H9 (cell line): ENCODE data around the gene FCHSD2. TPM values are rescaled to one million over a fixed set of nuclear protein-coding genes. Genes with fewer than 3 reads are reported as not detected.

ENCODE experiments used
- DNase-seq: peaks from one replicate; pipeline ENCODE4 v3.0.0-alpha.2; 2017
- H2AFZ ChIP-seq: one replicate; pipeline ENCODE4 v1.6.1; 2013; ENCODE audit warnings: mild to moderate bottlenecking, low read length, control low read depth, moderate library complexity
- H2AK5ac ChIP-seq: 2 replicates; pipeline ENCODE4 v1.6.1; 2013; ENCODE audit warnings: low read length, control low read depth, mixed read lengths; ENCODE audit not compliant: insufficient read length
- H2BK120ac ChIP-seq: one replicate; pipeline ENCODE4 v1.6.1; 2013; ENCODE audit warnings: low read depth, mild to moderate bottlenecking, low read length, control low read depth, inconsistent platforms; ENCODE audit not compliant: poor library complexity, severe bottlenecking
- H2BK12ac ChIP-seq: 2 replicates; pipeline ENCODE4 v1.6.1; 2013; ENCODE audit warnings: low read length, control low read depth, mixed read lengths, low read depth; ENCODE audit not compliant: insufficient read length
- H2BK15ac ChIP-seq: 2 replicates; pipeline ENCODE4 v1.6.1; 2013; ENCODE audit warnings: low read depth, low read length, control low read depth
- H2BK20ac ChIP-seq: one replicate; pipeline ENCODE4 v1.6.1; 2013; ENCODE audit warnings: low read depth, mild to moderate bottlenecking, low read length, control low read depth, inconsistent platforms; ENCODE audit not compliant: poor library complexity, severe bottlenecking
- H2BK5ac ChIP-seq: 2 replicates; pipeline ENCODE4 v1.6.1; 2013; ENCODE audit warnings: low read length, control low read depth, mixed read lengths; ENCODE audit not compliant: insufficient read length
- H3K14ac ChIP-seq: 2 replicates; pipeline ENCODE4 v1.6.1; 2013; ENCODE audit warnings: low read length, control low read depth; ENCODE audit not compliant: insufficient read depth
- H3K18ac ChIP-seq: 2 replicates; pipeline ENCODE4 v1.6.1; 2013; ENCODE audit warnings: low read depth, mild to moderate bottlenecking, mixed read lengths, low read length, control low read depth; ENCODE audit not compliant: insufficient read length
- H3K23ac ChIP-seq: 2 replicates; pipeline ENCODE4 v1.6.1; 2013; ENCODE audit warnings: low read length, control low read depth, mixed read lengths, low read depth; ENCODE audit not compliant: insufficient read length
- H3K23me2 ChIP-seq: 2 replicates; pipeline ENCODE4 v1.6.1; 2013; ENCODE audit warnings: low read depth, mild to moderate bottlenecking, mixed read lengths, low read length, control low read depth; ENCODE audit not compliant: insufficient read length, poor library complexity, severe bottlenecking
- H3K27ac ChIP-seq: 2 replicates; pipeline ENCODE4 v1.5.1; 2013; ENCODE audit warnings: low read length, control low read depth, mixed read lengths, low read depth; ENCODE audit not compliant: insufficient read length
- H3K27me3 ChIP-seq: 2 replicates; pipeline ENCODE4 v1.6.1; 2013; ENCODE audit warnings: low read length, control low read depth, inconsistent platforms; ENCODE audit not compliant: insufficient read depth
- H3K4ac ChIP-seq: 2 replicates; pipeline ENCODE4 v1.6.1; 2013; ENCODE audit warnings: low read depth, mild to moderate bottlenecking, control low read depth, inconsistent platforms, low read length, moderate library complexity
- H3K4me1 ChIP-seq: 2 replicates; pipeline ENCODE4 v1.6.1; 2013; ENCODE audit warnings: low read length, control low read depth, inconsistent platforms; ENCODE audit not compliant: insufficient read depth
- H3K4me2 ChIP-seq: 2 replicates; pipeline ENCODE4 v1.6.1; 2013; ENCODE audit warnings: low read length, control low read depth, mixed read lengths; ENCODE audit not compliant: insufficient read length, insufficient read depth
- H3K56ac ChIP-seq: 2 replicates; pipeline ENCODE4 v1.6.1; 2013; ENCODE audit warnings: low read depth, mild to moderate bottlenecking, mixed read lengths, low read length, control low read depth; ENCODE audit not compliant: insufficient read length
- H3K79me1 ChIP-seq: 2 replicates; pipeline ENCODE4 v1.6.1; 2013; ENCODE audit warnings: low read depth, mild to moderate bottlenecking, moderate library complexity, low read length, control low read depth, inconsistent platforms; ENCODE audit not compliant: insufficient read depth, poor library complexity, severe bottlenecking
- H3K79me2 ChIP-seq: 2 replicates; pipeline ENCODE4 v1.6.1; 2013; ENCODE audit warnings: low read length, control low read depth, inconsistent platforms; ENCODE audit not compliant: insufficient read depth
- H3K9ac ChIP-seq: 2 replicates; pipeline ENCODE4 v1.6.1; 2013; ENCODE audit warnings: low read length, control low read depth, mixed read lengths; ENCODE audit not compliant: insufficient read length; ENCODE audit errors: extremely low read depth
- H3K9me3 ChIP-seq: one replicate; pipeline ENCODE4 v1.6.1; 2013; ENCODE audit warnings: low read depth, low read length, inconsistent platforms; ENCODE audit not compliant: control insufficient read depth
- H3T11ph ChIP-seq: one replicate; pipeline ENCODE4 v1.6.1; 2013; ENCODE audit warnings: mild to moderate bottlenecking, low read length, control low read depth, inconsistent platforms
- H4K20me1 ChIP-seq: one replicate; pipeline ENCODE4 v1.6.1; 2013; ENCODE audit not compliant: control insufficient read depth, insufficient read length, insufficient read depth
- H4K5ac ChIP-seq: 2 replicates; pipeline ENCODE4 v1.6.1; 2013; ENCODE audit warnings: low read depth, mild to moderate bottlenecking, mixed read lengths, low read length, control low read depth; ENCODE audit not compliant: insufficient read length
- H4K8ac ChIP-seq: replicated peaks from 2 replicates; pipeline ENCODE4 v1.6.1; 2013; ENCODE audit warnings: low read length, control low read depth, mixed read lengths, low read depth; ENCODE audit not compliant: insufficient read length
- H4K91ac ChIP-seq: 2 replicates; pipeline ENCODE4 v1.6.1; 2013; ENCODE audit warnings: low read depth, mild to moderate bottlenecking, moderate library complexity, mixed read lengths, low read length, control low read depth; ENCODE audit not compliant: insufficient read length
- H3K27ac Mint-ChIP-seq, 3 experiments: 2 replicates in 2 of 3; 3 replicates in 1 of 3; pipeline ENCODE4 v1.8.0; 2020 to 2021; ENCODE audit warnings: mixed read lengths in 3 of 3, mild to moderate bottlenecking in 1 of 3, moderate library complexity in 1 of 3
- H3K27me3 Mint-ChIP-seq: 2 replicates; pipeline ENCODE4 v1.8.0; 2021; ENCODE audit warnings: low read depth, mild to moderate bottlenecking, moderate library complexity, mixed read lengths
- H3K36me3 Mint-ChIP-seq, 3 experiments: 2 replicates in 2 of 3; 3 replicates in 1 of 3; pipeline ENCODE4 v1.8.0; 2020 to 2021; ENCODE audit warnings: low read depth in 3 of 3, mixed read lengths in 3 of 3; ENCODE audit not compliant: insufficient read depth in 1 of 3
- H3K4me1 Mint-ChIP-seq, 2 experiments: 2 replicates each; pipeline ENCODE4 v1.8.0; 2020; ENCODE audit warnings: mixed read lengths in 2 of 2
- H3K4me3 Mint-ChIP-seq, 2 experiments: 2 replicates in 1 of 2; 3 replicates in 1 of 2; pipeline ENCODE4 v1.8.0; 2020 to 2021; ENCODE audit warnings: mild to moderate bottlenecking in 2 of 2, mixed read lengths in 2 of 2, moderate library complexity in 1 of 2
- H3K9me3 Mint-ChIP-seq, 2 experiments: 2 replicates in 1 of 2; 3 replicates in 1 of 2; pipeline ENCODE4 v1.8.0; 2020; ENCODE audit warnings: mild to moderate bottlenecking in 2 of 2, mixed read lengths in 2 of 2, moderate library complexity in 1 of 2
- CTCF ChIP-seq: fragments of 200-600 bp; sonication (generic); conservative IDR thresholded peaks from 3 replicates; pipeline ENCODE4 v1.8.0; 2021; ENCODE audit warnings: antibody characterized with exemption, mild to moderate bottlenecking
- total RNA-seq: library from RNA; stranded (reverse); gene quantifications from 2 replicates; pipeline ENCODE4 v1.2.1, GENCODE V29; 2021

Gene FCHSD2
- total RNA-seq, 1 experiment from 2014 or later, result 17.8 TPM

DNA sequence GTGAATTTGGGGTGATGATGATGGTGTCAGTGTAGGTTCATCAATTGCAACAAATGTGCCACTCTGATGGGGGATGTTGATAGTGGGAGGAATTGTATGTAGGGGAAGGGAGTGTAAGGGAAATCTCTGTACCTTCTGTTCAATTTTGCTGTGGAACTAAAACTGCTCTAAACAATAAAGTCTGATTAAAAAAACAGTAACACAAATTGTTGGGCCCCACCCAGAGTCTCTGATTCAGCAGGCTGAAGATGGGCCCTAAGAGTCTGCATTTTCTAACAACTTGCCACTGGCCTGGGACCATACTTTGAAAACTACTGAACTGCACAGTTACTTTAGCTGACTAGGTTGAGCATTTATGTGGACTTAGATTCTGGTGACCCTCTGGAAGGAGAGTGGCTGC, 214.7 kb downstream of the FCHSD2 start:
- Histone ChIP-seq H3K9me3 (no peaks in the 10 kb centered on the region), H3K4me2 (no peak overlapping the region), H3K9ac (no peak overlapping the region), H3K79me1 (no peaks in the 10 kb centered on the region), H2BK20ac (no peak overlapping the region), H2BK5ac (no peak overlapping the region), H2AFZ (no peak overlapping the region), H3K4ac (no peak overlapping the region), H2BK120ac (no peak overlapping the region), H3K27ac (no peak overlapping the region), H4K8ac (no peak overlapping the region), H3K18ac (no peak overlapping the region), H2BK12ac (no peak overlapping the region), H2BK15ac (no peak overlapping the region), H3K23ac (no peak overlapping the region), H3K79me2 (no peaks in the 10 kb centered on the region), H4K91ac (no peak overlapping the region), H3K14ac (no peak overlapping the region), H3K56ac (no peak overlapping the region), H3T11ph (no peak overlapping the region), H4K20me1 (no peaks in the 10 kb centered on the region), H2AK5ac (no peak overlapping the region), H3K27me3 (no peaks in the 10 kb centered on the region), H3K4me1 (no peaks in the 10 kb centered on the region), H3K23me2 (no peaks in the 10 kb centered on the region), H4K5ac (no peak overlapping the region)
- Mint-ChIP-seq H3K27me3 (no peaks in the 10 kb centered on the region), H3K27ac (no peak overlapping the region; a peak in 1 of 7 replicates), H3K4me3 (no peak overlapping the region), H3K9me3 (no peaks in the 10 kb centered on the region), H3K4me1 (peaks cover 12 to 15% of the 10 kb centered on the region in 2 experiments), H3K36me3 (no peaks in the 10 kb centered on the region)
- DNase-seq, result no peak
- no peak for TF ChIP-seq CTCF
